Suprapubic skin (tissue), 4 donors: ENCODE data around the gene KPNA6. TPM values are rescaled to one million over a fixed set of nuclear protein-coding genes. Genes with fewer than 3 reads are reported as not detected.
"Not testable (repeated sequence)": the region's sequence is repeated elsewhere in the genome, so short reads cannot be mapped to it uniquely, and the experiment has no call there.

Experiments
- DNase-seq, 2 donors: peaks; one replicate each; pipeline ENCODE4 v3.0.0-alpha.2; 2019; ENCODE audit warnings: low spot score in 2 of 2
- H3K27ac ChIP-seq: fragments of 200-600 bp; sonication (generic); one replicate; pipeline ENCODE4 v1.5.1; 2019
- H3K27me3 ChIP-seq: fragments of 200-600 bp; sonication (generic); one replicate; pipeline ENCODE4 v1.5.1; 2019
- H3K36me3 ChIP-seq: fragments of 200-600 bp; sonication (generic); one replicate; pipeline ENCODE4 v1.5.1; 2019
- H3K4me1 ChIP-seq: fragments of 200-600 bp; sonication (generic); one replicate; pipeline ENCODE4 v1.5.1; 2019
- H3K4me3 ChIP-seq: fragments of 200-600 bp; sonication (generic); one replicate; pipeline ENCODE4 v1.5.1; 2019; ENCODE audit warnings: mild to moderate bottlenecking
- H3K9me3 ChIP-seq: fragments of 200-600 bp; sonication (generic); one replicate; pipeline ENCODE4 v1.5.1; 2019
- CTCF ChIP-seq, 2 donors: fragments of 200-600 bp in 1 of 2; fragments of 450-650 bp in 1 of 2; sonication (generic) in 1 of 2; IDR thresholded peaks; one replicate each; pipeline ENCODE4 v1.5.1; 2016 to 2019; ENCODE audit warnings: antibody characterized with exemption in 2 of 2, mild to moderate bottlenecking in 1 of 2, moderate library complexity in 1 of 2
- EP300 ChIP-seq: sonication (generic); formaldehyde crosslinking; IDR thresholded peaks from one replicate; pipeline ENCODE4 v1.6.1; 2017; ENCODE audit warnings: antibody characterized with exemption
- POLR2A ChIP-seq, 2 donors: fragments of 450-650 bp; IDR thresholded peaks; one replicate each; pipeline ENCODE4 v1.6.1; 2017; ENCODE audit warnings: antibody characterized with exemption in 2 of 2, mild to moderate bottlenecking in 2 of 2, moderate library complexity in 2 of 2
- POLR2AphosphoS5 ChIP-seq, 3 donors: sonication (generic); formaldehyde crosslinking; IDR thresholded peaks; one replicate each; pipeline ENCODE4 v1.6.1; 2017; ENCODE audit warnings: antibody characterized with exemption in 3 of 3
- WGBS: methylation state at CpG from one replicate; pipeline ENCODE4 v1.1.5; 2018; 5-methylcytosine and 5-hydroxymethylcytosine counted together
- total RNA-seq, 4 donors: library from RNA; depleted of rRNA; stranded (reverse); fragments of >200 nt; gene quantifications; one replicate each; pipeline ENCODE4 v1.1.0, GENCODE V29; 2016

KPNA6 gene
- total RNA-seq, 4 donors from 2014 or later, result 42.4 to 52.3 (median 46.5) TPM

- peak in 1 of 2 donors; percentile 92 for DNase-seq
- no peak for TF ChIP-seq POLR2A (IDR thresholded peaks at IDR 0.05)
- TF ChIP-seq CTCF (IDR thresholded peaks at IDR 0.05), result peak; percentile 2 to 17
- no peaks in the 10 kb centered on the region for H3K9me3 ChIP-seq
- H3K4me1 ChIP-seq, result peaks cover 25% of the 10 kb centered on the region
- 50% methylated on average over 17 of the region's 28 CpGs for WGBS
- H3K36me3 ChIP-seq, result peaks cover 38% of the 10 kb centered on the region
- no peaks in the 10 kb centered on the region for H3K27me3 ChIP-seq
- H3K27ac ChIP-seq, result peak overlapping the region; percentile 84
- H3K4me3 ChIP-seq, result peak overlapping the region; percentile 84
Observed at GRCh38 chr1:32073299-32074229, 34.3 kb upstream of the KPNA6 start.

- TF ChIP-seq POLR2AphosphoS5 (IDR thresholded peaks at IDR 0.05), result no peak
- no peak for TF ChIP-seq EP300
- no peak for TF ChIP-seq CTCF (IDR thresholded peaks at IDR 0.05)
- no peak for TF ChIP-seq POLR2A (IDR thresholded peaks at IDR 0.05)
- Histone ChIP-seq H3K27ac (no peak overlapping the region), H3K4me3 (no peak overlapping the region), H3K36me3 (peaks cover 50% of the 10 kb centered on the region), H3K4me1 (peaks cover 19% of the 10 kb centered on the region), H3K27me3 (no peaks in the 10 kb centered on the region), H3K9me3 (no peaks in the 10 kb centered on the region)
- no peak for DNase-seq
- 89% methylated on average over 9 of the region's 9 CpGs for WGBS
Observed at GRCh38 chr1:32074841-32075240, 33.0 kb upstream of the KPNA6 start.

- DNase-seq, result no peak
- no peaks in the 10 kb centered on the region for H3K9me3 ChIP-seq
- H3K27ac ChIP-seq, result no peak overlapping the region
- TF ChIP-seq CTCF (IDR thresholded peaks at IDR 0.05), result no peak
- no peak for TF ChIP-seq EP300
- no peak for TF ChIP-seq POLR2A (IDR thresholded peaks at IDR 0.05)
- TF ChIP-seq POLR2AphosphoS5 (IDR thresholded peaks at IDR 0.05), result no peak
- H3K36me3 ChIP-seq, result peaks cover 62% of the 10 kb centered on the region
- H3K4me1 ChIP-seq, result peaks cover 10% of the 10 kb centered on the region
- H3K27me3 ChIP-seq, result no peaks in the 10 kb centered on the region
- WGBS, result 74% methylated on average over 3 of the region's 3 CpGs
- no peak overlapping the region for H3K4me3 ChIP-seq
Observed at GRCh38 chr1:32077451-32077850, 30.4 kb upstream of the KPNA6 start.

GRCh38 chr1:32082022-32082421 is 25.8 kb upstream of the KPNA6 start:
- H3K4me1 ChIP-seq, result no peaks in the 10 kb centered on the region
- DNase-seq, result no peak
- H3K9me3 ChIP-seq, result no peaks in the 10 kb centered on the region
- H3K4me3 ChIP-seq, result no peak overlapping the region
- H3K36me3 ChIP-seq, result peaks cover 60% of the 10 kb centered on the region
- TF ChIP-seq EP300 (no peak), POLR2A (IDR thresholded peaks at IDR 0.05) (no peak), CTCF (IDR thresholded peaks at IDR 0.05) (no peak), POLR2AphosphoS5 (IDR thresholded peaks at IDR 0.05) (no peak)
- WGBS, result 84% methylated on average over 1 of the region's 1 CpG
- no peaks in the 10 kb centered on the region for H3K27me3 ChIP-seq
- no peak overlapping the region for H3K27ac ChIP-seq

GRCh38 chr1:32086381-32086780 is 21.5 kb upstream of the KPNA6 start:
- H3K27ac ChIP-seq, H3K4me1 ChIP-seq, H3K9me3 ChIP-seq, H3K27me3 ChIP-seq, H3K4me3 ChIP-seq, DNase-seq: not testable (repeated sequence)
- WGBS, result 100% methylated on average over 2 of the region's 2 CpGs
- H3K36me3 ChIP-seq, result peaks cover 40% of the 10 kb centered on the region
